ENCODE measurements around the gene SERAC1.

- TF ChIP-seq CTCF (IDR thresholded peaks at IDR 0.05) (no peak), EP300 (IDR thresholded peaks at IDR 0.05) (no peak), POLR2A (IDR thresholded peaks at IDR 0.05) (no peak), POLR2AphosphoS5 (IDR thresholded peaks at IDR 0.05) (no peak)
These were observed 82.6 kb downstream of the SERAC1 start for GRCh38 chr6:158085261-158086053.
